OCI-LY7 (cell line): ENCODE measurements around the gene ADAMTS5.

Experiments used
- CTCF ChIP-seq: fragments of 200-600 bp; sonication (generic); conservative IDR thresholded peaks from 2 replicates; pipeline ENCODE4 v1.5.1; 2014; ENCODE audit warnings: mild to moderate bottlenecking, antibody characterized with exemption, low read length, moderate library complexity, mixed read lengths
- EZH2phosphoT487 ChIP-seq: fragments of 200-600 bp; sonication (generic); IDR thresholded peaks from 2 replicates; pipeline ENCODE4 v1.6.1; 2018; ENCODE audit warnings: low read depth, borderline replicate concordance, mild to moderate bottlenecking, mixed run types, antibody characterized with exemption, low read length, moderate library complexity, mixed read lengths

GRCh38 chr21:26943921-26944320 lies 23.0 kb downstream of the ADAMTS5 start:
- TF ChIP-seq CTCF (no peak), EZH2phosphoT487 (no peak)
